Measurements from ENCODE around the gene MYO3B. TPM values are rescaled to one million over a fixed set of nuclear protein-coding genes. Genes with fewer than 3 reads are reported as not detected.

MYO3B gene
- total RNA-seq, 2 donors from 2014 or later = 0.09 to 0.74 TPM

DNA sequence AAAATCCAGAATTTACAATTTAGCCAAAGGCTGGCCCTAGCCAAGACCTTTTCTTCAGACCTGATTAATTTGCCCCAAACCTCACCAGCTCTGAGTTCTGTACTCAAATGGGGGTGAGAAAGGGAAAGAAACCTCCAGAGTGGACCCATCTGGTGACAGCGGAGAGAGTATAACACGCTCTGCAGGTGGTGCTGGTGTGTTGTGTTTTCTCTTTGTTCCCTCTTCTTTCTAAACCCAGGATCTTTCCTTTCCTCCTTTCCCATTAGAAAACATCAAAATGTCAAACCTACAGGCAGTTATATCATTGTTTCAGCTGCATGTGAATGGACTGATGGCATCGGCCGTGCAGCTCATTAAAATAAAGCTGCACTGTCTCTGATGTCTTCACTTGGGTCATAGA lies 283.9 kb downstream of the MYO3B start:
- Histone ChIP-seq H3K27ac (no peak overlapping the region), H3K4me3 (no peak overlapping the region), H3K27me3 (replicated peaks; ENCODE audit: insufficient read depth) (no peaks in the 10 kb centered on the region), H3K9me3 (no peaks in the 10 kb centered on the region), H3K36me3 (no peaks in the 10 kb centered on the region), H3K4me1 (replicated peaks) (no peaks in the 10 kb centered on the region)
- DNase-seq (ENCODE audit: low spot score) = no peak
- no peak for TF ChIP-seq CTCF (IDR thresholded peaks at IDR 0.05)
- TF ChIP-seq POLR2A (IDR thresholded peaks at IDR 0.05) = no peak
- TF ChIP-seq POLR2AphosphoS5 (IDR thresholded peaks at IDR 0.05) = no peak
- 76% methylated on average over 4 of the region's 4 CpGs for WGBS
- intact Hi-C loops (cut with DNase I) = no loop called here

DNA sequence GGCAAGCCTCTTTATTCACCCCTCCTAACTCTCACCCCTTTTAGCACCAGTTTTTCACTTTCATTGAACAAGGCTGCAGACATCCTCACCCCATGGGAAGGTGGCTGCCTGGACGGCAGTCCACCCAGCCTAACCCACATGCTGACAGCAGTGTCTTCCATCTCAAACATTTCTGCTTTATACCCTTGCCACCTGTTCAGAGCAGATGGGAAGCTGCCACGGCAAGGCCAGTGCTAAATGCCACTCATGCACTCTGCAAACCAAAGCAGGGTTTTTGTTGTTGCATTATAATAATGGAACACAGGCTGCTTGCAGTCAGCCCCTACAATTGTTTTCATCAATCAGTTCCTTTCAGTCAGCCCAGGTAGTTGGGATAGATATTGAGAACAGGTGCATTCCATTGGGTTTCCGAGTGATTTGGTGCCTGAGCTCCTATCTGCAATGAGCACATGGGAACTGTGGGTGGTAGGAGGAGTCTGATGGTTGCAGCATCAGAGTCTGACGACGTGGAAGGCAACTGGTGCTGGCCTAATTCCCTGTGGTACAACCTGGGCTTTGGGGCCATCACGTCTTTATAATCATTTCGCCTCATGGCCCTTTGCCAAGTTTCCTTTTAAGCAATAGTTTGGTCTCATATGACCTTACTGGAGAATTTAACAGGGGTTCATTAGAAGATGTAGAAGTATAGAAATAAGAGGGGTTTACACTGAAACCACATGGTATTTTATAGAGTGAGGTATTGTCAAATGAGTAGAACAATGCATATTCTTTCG lies 284.7 kb downstream of the MYO3B start:
- H3K27ac ChIP-seq = no peak overlapping the region
- no peaks in the 10 kb centered on the region for H3K36me3 ChIP-seq
- H3K27me3 ChIP-seq (replicated peaks; ENCODE audit: insufficient read depth) = no peaks in the 10 kb centered on the region
- no peak for TF ChIP-seq POLR2AphosphoS5 (IDR thresholded peaks at IDR 0.05)
- no peak for TF ChIP-seq CTCF (IDR thresholded peaks at IDR 0.05)
- no peak for TF ChIP-seq POLR2A (IDR thresholded peaks at IDR 0.05)
- H3K9me3 ChIP-seq = no peaks in the 10 kb centered on the region
- 80% methylated on average over 8 of the region's 8 CpGs for WGBS
- H3K4me3 ChIP-seq = no peak overlapping the region
- DNase-seq (ENCODE audit: low spot score) = no peak
- no peaks in the 10 kb centered on the region for H3K4me1 ChIP-seq (replicated peaks)
- intact Hi-C loops (cut with DNase I) = no loop called here

GRCh38 chr2:170463206-170463537 lies 285.2 kb downstream of the MYO3B start:
- Histone ChIP-seq H3K4me1 (replicated peaks) (no peaks in the 10 kb centered on the region), H3K27me3 (replicated peaks; ENCODE audit: insufficient read depth) (no peaks in the 10 kb centered on the region), H3K9me3 (no peaks in the 10 kb centered on the region), H3K36me3 (no peaks in the 10 kb centered on the region), H3K4me3 (no peak overlapping the region), H3K27ac (no peak overlapping the region)
- TF ChIP-seq CTCF (IDR thresholded peaks at IDR 0.05) (no peak), POLR2AphosphoS5 (IDR thresholded peaks at IDR 0.05) (no peak), POLR2A (IDR thresholded peaks at IDR 0.05) (no peak)
- 93% methylated on average over 4 of the region's 4 CpGs for WGBS
- DNase-seq (ENCODE audit: low spot score) = no peak
- intact Hi-C loops (cut with DNase I) = no loop called here

DNA sequence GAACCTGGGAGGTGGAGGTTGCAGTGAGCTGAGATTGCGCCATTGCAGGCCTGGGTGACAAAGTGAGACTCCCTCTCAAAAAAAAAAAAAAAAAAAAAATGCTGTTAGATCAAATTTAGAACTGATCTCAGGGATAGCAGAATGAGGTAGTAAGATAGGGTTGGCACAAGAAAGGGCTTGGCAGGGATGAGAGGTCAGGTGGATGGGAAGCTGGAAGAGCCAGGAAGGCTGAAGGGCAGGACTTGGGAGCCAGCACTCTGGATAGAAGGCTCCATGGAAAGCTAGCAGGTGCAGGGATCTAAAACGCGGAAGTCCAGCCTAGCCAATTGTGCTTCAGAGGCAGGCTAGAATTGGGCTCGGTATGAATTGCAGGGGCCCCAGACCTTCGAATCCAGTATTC lies 286.3 kb downstream of the MYO3B start:
- TF ChIP-seq POLR2AphosphoS5 (IDR thresholded peaks at IDR 0.05) (no peak), CTCF (IDR thresholded peaks at IDR 0.05) (no peak), POLR2A (IDR thresholded peaks at IDR 0.05) (no peak)
- intact Hi-C loops (cut with DNase I) = no loop called here
- Histone ChIP-seq H3K4me3 (no peak overlapping the region), H3K9me3 (no peaks in the 10 kb centered on the region), H3K36me3 (no peaks in the 10 kb centered on the region), H3K27me3 (replicated peaks; ENCODE audit: insufficient read depth) (no peaks in the 10 kb centered on the region), H3K4me1 (replicated peaks) (no peaks in the 10 kb centered on the region), H3K27ac (no peak overlapping the region)
- DNase-seq (ENCODE audit: low spot score) = no peak
- WGBS = 98% methylated on average over 5 of the region's 5 CpGs

DNA sequence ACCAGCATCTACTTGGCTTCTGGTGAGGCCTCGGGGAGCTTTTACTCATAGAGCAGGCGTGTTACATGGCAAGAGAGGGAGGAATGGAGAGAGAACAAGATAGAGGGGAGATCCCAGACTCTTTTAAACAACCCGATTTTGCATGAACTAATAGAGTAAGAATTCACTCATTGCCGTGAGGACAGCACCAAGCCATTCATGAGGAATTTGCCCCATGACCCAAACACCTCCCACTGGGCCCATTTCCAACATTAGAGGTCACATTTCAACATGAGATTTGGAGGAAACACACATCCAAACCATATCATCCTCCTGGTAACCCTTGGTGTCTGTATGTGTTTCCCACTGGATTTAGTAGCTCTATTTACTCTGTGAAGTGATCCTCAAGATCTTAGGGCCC lies 287.3 kb downstream of the MYO3B start:
- Histone ChIP-seq H3K27ac (no peak overlapping the region), H3K9me3 (no peaks in the 10 kb centered on the region), H3K27me3 (replicated peaks; ENCODE audit: insufficient read depth) (no peaks in the 10 kb centered on the region), H3K4me1 (replicated peaks) (no peaks in the 10 kb centered on the region), H3K36me3 (no peaks in the 10 kb centered on the region), H3K4me3 (no peak overlapping the region)
- no peak for DNase-seq (ENCODE audit: low spot score)
- TF ChIP-seq POLR2AphosphoS5 (IDR thresholded peaks at IDR 0.05) = no peak
- no peak for TF ChIP-seq POLR2A (IDR thresholded peaks at IDR 0.05)
- no peak for TF ChIP-seq CTCF (IDR thresholded peaks at IDR 0.05)
- 83% methylated on average over 4 of the region's 4 CpGs for WGBS
- intact Hi-C loops (cut with DNase I) = no loop called here

Measured in prostate gland (tissue), 2 donors.